Neuronal stem cell (in vitro differentiated cells): ENCODE results near the gene ESYT3.
"Not testable (repeated sequence)": the region's sequence is repeated elsewhere in the genome, so short reads cannot be mapped to it uniquely, and the experiment has no call there.

Experiments
- DNase-seq: peaks from one replicate; pipeline ENCODE4 v3.0.0-alpha.2; 2013; ENCODE audit warnings: low spot score
- H2AFZ ChIP-seq: one replicate; pipeline ENCODE4 v1.6.1; 2013; ENCODE audit warnings: mild to moderate bottlenecking, low read length, inconsistent platforms
- H2AK5ac ChIP-seq: 2 replicates; pipeline ENCODE4 v1.6.1; 2013; ENCODE audit warnings: low read depth, mild to moderate bottlenecking, inconsistent platforms, low read length, moderate library complexity, mixed read lengths
- H2BK120ac ChIP-seq: 2 replicates; pipeline ENCODE4 v1.6.1; 2013; ENCODE audit warnings: low read depth, mild to moderate bottlenecking, inconsistent platforms, low read length, moderate library complexity, mixed read lengths
- H2BK12ac ChIP-seq: one replicate; pipeline ENCODE4 v1.6.1; 2013; ENCODE audit warnings: low read length, inconsistent platforms
- H2BK15ac ChIP-seq: 2 replicates; pipeline ENCODE4 v1.6.1; 2013; ENCODE audit warnings: mild to moderate bottlenecking, low read length, inconsistent platforms, mixed read lengths
- H2BK5ac ChIP-seq: one replicate; pipeline ENCODE4 v1.6.1; 2013; ENCODE audit warnings: inconsistent platforms, mild to moderate bottlenecking, low read length, moderate library complexity
- H3K14ac ChIP-seq: one replicate; pipeline ENCODE4 v1.6.1; 2013; ENCODE audit warnings: low read length, inconsistent platforms
- H3K18ac ChIP-seq: 2 replicates; pipeline ENCODE4 v1.6.1; 2013; ENCODE audit warnings: low read length, inconsistent platforms
- H3K23ac ChIP-seq: 2 replicates; pipeline ENCODE4 v1.6.1; 2013; ENCODE audit warnings: low read depth, mild to moderate bottlenecking, mixed read lengths, low read length, inconsistent platforms; ENCODE audit not compliant: poor library complexity
- H3K27ac ChIP-seq: replicated peaks from 3 replicates; pipeline ENCODE4 v1.5.1; 2013; ENCODE audit warnings: low read length, inconsistent platforms
- H3K27me3 ChIP-seq, 3 experiments: 2 replicates each; pipeline ENCODE4 v1.6.1; 2013; ENCODE audit warnings: low read length in 3 of 3, mild to moderate bottlenecking in 2 of 3, inconsistent platforms in 1 of 3, low read depth in 1 of 3, mixed read lengths in 1 of 3, moderate library complexity in 1 of 3; ENCODE audit not compliant: control insufficient read depth in 3 of 3, insufficient read depth in 3 of 3
- H3K36me3 ChIP-seq, 2 donors: replicated peaks in 1 of 2; 2 replicates each; pipeline ENCODE4 v1.6.1; 2013; ENCODE audit warnings: low read length in 2 of 2; ENCODE audit not compliant: control insufficient read depth in 2 of 2, insufficient read depth in 2 of 2
- H3K4ac ChIP-seq: 2 replicates; pipeline ENCODE4 v1.6.1; 2013; ENCODE audit warnings: inconsistent platforms, mild to moderate bottlenecking, low read length, moderate library complexity
- H3K4me1 ChIP-seq, 2 donors: 1 replicate in 1 of 2; 2 replicates in 1 of 2; pipeline ENCODE4 v1.6.1; 2013; ENCODE audit warnings: low read length in 2 of 2, low read depth in 1 of 2; ENCODE audit not compliant: control insufficient read depth in 2 of 2, insufficient read depth in 1 of 2
- H3K4me2 ChIP-seq: one replicate; pipeline ENCODE4 v1.6.1; 2013; ENCODE audit warnings: mild to moderate bottlenecking, low read length, inconsistent platforms; ENCODE audit not compliant: insufficient read depth, poor library complexity, severe bottlenecking
- H3K4me3 ChIP-seq, 2 donors: 2 replicates each; pipeline ENCODE4 v1.5.1; 2013; ENCODE audit warnings: low read length in 2 of 2, mild to moderate bottlenecking in 2 of 2, inconsistent platforms in 1 of 2, moderate library complexity in 1 of 2
- H3K79me1 ChIP-seq: one replicate; pipeline ENCODE4 v1.6.1; 2013; ENCODE audit warnings: low read depth, mild to moderate bottlenecking, inconsistent platforms, low read length, moderate library complexity
- H3K9ac ChIP-seq: one replicate; pipeline ENCODE4 v1.6.1; 2013; ENCODE audit warnings: mild to moderate bottlenecking, low read depth, low read length, inconsistent platforms; ENCODE audit not compliant: poor library complexity
- H3K9me3 ChIP-seq, 2 donors: replicated peaks in 1 of 2; 2 replicates each; pipeline versions ENCODE3 to v1.6.1; 2013; ENCODE audit warnings: low read length in 2 of 2, mild to moderate bottlenecking in 2 of 2, inconsistent platforms in 1 of 2, low read depth in 1 of 2, mixed read lengths in 1 of 2, moderate library complexity in 1 of 2; ENCODE audit not compliant: control insufficient read depth in 2 of 2, insufficient read depth in 1 of 2
- H4K8ac ChIP-seq: one replicate; pipeline ENCODE4 v1.6.1; 2013; ENCODE audit warnings: low read depth, mild to moderate bottlenecking, inconsistent platforms, low read length, moderate library complexity
- H4K91ac ChIP-seq: one replicate; pipeline ENCODE4 v1.6.1; 2013; ENCODE audit warnings: low read length, low read depth, mild to moderate bottlenecking, inconsistent platforms; ENCODE audit not compliant: poor library complexity
- WGBS, 2 donors: extraction: QIAGEN DNeasy Blood & Tissue Kit; methylation state at CpG; one replicate each; pipeline ENCODE4 v1.1.7; 2013; ENCODE audit warnings: missing lambda C conversion rate in 2 of 2, mixed read lengths in 1 of 2; ENCODE audit not compliant: insufficient read length in 2 of 2, insufficient replicate concordance in 1 of 2; ENCODE audit errors: extremely low coverage in 2 of 2; 5-methylcytosine and 5-hydroxymethylcytosine counted together

ESYT3 gene

GRCh38 chr3:138493804-138494606 lies 59.6 kb downstream of the ESYT3 start:
- no peaks in the 10 kb centered on the region for H3K4me1 ChIP-seq
- H2BK5ac ChIP-seq = no peak overlapping the region
- no peak overlapping the region for H4K8ac ChIP-seq
- no peak overlapping the region for H3K4ac ChIP-seq
- peaks cover 2 to 3% of the 10 kb centered on the region in 2 donors for H3K9me3 ChIP-seq
- no peak overlapping the region for H2AK5ac ChIP-seq
- no peak overlapping the region for H3K4me3 ChIP-seq
- no peak overlapping the region for H2AFZ ChIP-seq
- no peaks in the 10 kb centered on the region for H3K79me1 ChIP-seq
- no peak overlapping the region for H3K23ac ChIP-seq
- WGBS, 2 donors = no CpG with 5 or more reads among the region's 3 CpGs
- no peak overlapping the region for H3K27ac ChIP-seq
- peaks cover 3 to 16% of the 10 kb centered on the region in 2 donors for H3K36me3 ChIP-seq
- H3K18ac ChIP-seq = no peak overlapping the region
- no peak overlapping the region for H2BK15ac ChIP-seq
- no peak overlapping the region for H2BK12ac ChIP-seq
- no peak overlapping the region for H4K91ac ChIP-seq
- no peaks in the 10 kb centered on the region for H3K27me3 ChIP-seq
- no peak overlapping the region for H3K9ac ChIP-seq
- no peak overlapping the region for H3K14ac ChIP-seq
- no peak for DNase-seq
- H2BK120ac ChIP-seq = no peak overlapping the region
- H3K4me2 ChIP-seq = no peak overlapping the region

- H3K4me1 ChIP-seq = no peaks in the 10 kb centered on the region
- H3K14ac ChIP-seq = no peak overlapping the region
- no peak overlapping the region for H3K18ac ChIP-seq
- no peak overlapping the region for H2BK15ac ChIP-seq
- no peak for DNase-seq
- H2BK120ac ChIP-seq = no peak overlapping the region
- no peak overlapping the region for H3K4me2 ChIP-seq
- peaks cover 0 to 3% of the 10 kb centered on the region in 2 donors for H3K9me3 ChIP-seq
- H4K8ac ChIP-seq = no peak overlapping the region
- H3K36me3 ChIP-seq = peaks cover 3 to 22% of the 10 kb centered on the region in 2 donors
- H3K27me3 ChIP-seq = no peaks in the 10 kb centered on the region
- no peak overlapping the region for H4K91ac ChIP-seq
- no peak overlapping the region for H3K9ac ChIP-seq
- no peak overlapping the region for H3K23ac ChIP-seq
- H2BK12ac ChIP-seq = no peak overlapping the region
- no peaks in the 10 kb centered on the region for H3K79me1 ChIP-seq
- no peak overlapping the region for H3K27ac ChIP-seq
- no peak overlapping the region for H3K4ac ChIP-seq
- no peak overlapping the region for H2AK5ac ChIP-seq
- no peak overlapping the region for H2BK5ac ChIP-seq
- no peak overlapping the region for H3K4me3 ChIP-seq
- H2AFZ ChIP-seq = no peak overlapping the region
These were observed 60.2 kb downstream of the ESYT3 start for GRCh38 chr3:138494607-138494929.

- not testable (repeated sequence) for H2BK120ac ChIP-seq, H2AFZ ChIP-seq, H3K14ac ChIP-seq, H3K9me3 ChIP-seq, H4K91ac ChIP-seq, H2BK12ac ChIP-seq, H4K8ac ChIP-seq, H2AK5ac ChIP-seq, H3K79me1 ChIP-seq, H3K23ac ChIP-seq, H2BK15ac ChIP-seq, H3K18ac ChIP-seq, H3K4me1 ChIP-seq, H3K27me3 ChIP-seq, H2BK5ac ChIP-seq, DNase-seq, H3K9ac ChIP-seq, H3K4me2 ChIP-seq, H3K4ac ChIP-seq, H3K27ac ChIP-seq, H3K4me3 ChIP-seq
- no CpG with 5 or more reads among the region's 3 CpGs for WGBS, 2 donors
- H3K36me3 ChIP-seq = peaks cover 3 to 30% of the 10 kb centered on the region in 2 donors
These were observed 61.2 kb downstream of the ESYT3 start for GRCh38 chr3:138495638-138496037.

GRCh38 chr3:138496436-138496835 lies 62.0 kb downstream of the ESYT3 start:
- Histone ChIP-seq H2AK5ac (no peak overlapping the region), H3K4me2 (no peak overlapping the region), H3K4me1 (no peaks in the 10 kb centered on the region), H2BK15ac (no peak overlapping the region), H2AFZ (no peak overlapping the region), H3K18ac (no peak overlapping the region), H3K4ac (no peak overlapping the region), H3K36me3 (peaks cover 3 to 30% of the 10 kb centered on the region in 2 donors), H3K27ac (no peak overlapping the region), H4K91ac (no peak overlapping the region), H2BK12ac (no peak overlapping the region), H3K9me3 (peaks cover 0 to 3% of the 10 kb centered on the region in 2 donors), H3K23ac (no peak overlapping the region), H2BK5ac (no peak overlapping the region), H3K14ac (no peak overlapping the region), H3K9ac (no peak overlapping the region), H2BK120ac (no peak overlapping the region), H4K8ac (no peak overlapping the region), H3K27me3 (no peaks in the 10 kb centered on the region), H3K79me1 (no peaks in the 10 kb centered on the region), H3K4me3 (no peak overlapping the region)
- WGBS, 2 donors = no CpG with 5 or more reads among the region's 2 CpGs
- no peak for DNase-seq
